CD4-positive, alpha-beta T cell (primary cell): Measurements from ENCODE around the gene PCDHB11. TPM values are rescaled to one million over a fixed set of nuclear protein-coding genes. Genes with fewer than 3 reads are reported as not detected.
"Not testable (repeated sequence)": the region's sequence is repeated elsewhere in the genome, so short reads cannot be mapped to it uniquely, and the experiment has no call there.

Experiments used
- ATAC-seq: fragments of 200-7000 bp; cut with Tn5 transposase; one replicate; pipeline ENCODE4 v1.10.0; 2022; ENCODE audit warnings: mild to moderate bottlenecking; ENCODE audit not compliant: poor library complexity
- CTCF ChIA-PET: fragments of 350-600 bp; sonication (Branson Sonifier 250); formaldehyde crosslinking; loops from one replicate; lab custom pipeline; 2021; ENCODE audit warnings: antibody characterized with exemption, inconsistent platforms; lab: Charles Lee
- POLR2A ChIA-PET: fragments of 350-600 bp; sonication (Branson Sonifier 250); formaldehyde crosslinking; loops from one replicate; lab custom pipeline; 2021; ENCODE audit warnings: antibody characterized with exemption, inconsistent platforms; lab: Charles Lee
- DNase-seq, 14 experiments: peaks; one replicate each; pipeline ENCODE4 v3.0.0-alpha.2; 2013 to 2020; ENCODE audit warnings: mixed read lengths in 2 of 14
- H3K27ac ChIP-seq, 2 donors: one replicate each; pipeline versions ENCODE4 v1.5.1 to v1.7.0; 2013; ENCODE audit warnings: low read length in 2 of 2, low read depth in 1 of 2, mild to moderate bottlenecking in 1 of 2
- H3K27me3 ChIP-seq, 2 experiments: 1 replicate in 1 of 2; 2 replicates in 1 of 2; pipeline versions ENCODE4 v1.6.1 to v1.7.0; 2013; ENCODE audit warnings: low read length in 2 of 2, control low read depth in 1 of 2, mild to moderate bottlenecking in 1 of 2, moderate library complexity in 1 of 2; ENCODE audit not compliant: insufficient read depth in 2 of 2, control insufficient read depth in 1 of 2
- H3K36me3 ChIP-seq: one replicate; pipeline ENCODE4 v1.6.1; 2013; ENCODE audit warnings: low read length, control low read depth; ENCODE audit not compliant: insufficient read depth
- H3K4me1 ChIP-seq: one replicate; pipeline ENCODE4 v1.6.1; 2013; ENCODE audit warnings: low read length, control low read depth; ENCODE audit not compliant: insufficient read depth
- H3K4me3 ChIP-seq: one replicate; pipeline ENCODE4 v1.5.1; 2013; ENCODE audit warnings: mild to moderate bottlenecking, low read length, moderate library complexity
- H3K9me3 ChIP-seq, 2 experiments: 1 replicate in 1 of 2; 2 replicates in 1 of 2; pipeline versions ENCODE4 v1.6.1 to v1.7.0; 2013; ENCODE audit warnings: low read length in 2 of 2, mild to moderate bottlenecking in 2 of 2, control low read depth in 1 of 2, moderate library complexity in 1 of 2; ENCODE audit not compliant: control insufficient read depth in 1 of 2, insufficient read depth in 1 of 2
- H3K27ac Mint-ChIP-seq: one replicate; pipeline ENCODE4 v1.8.0; 2020; ENCODE audit warnings: mixed read lengths
- H3K27me3 Mint-ChIP-seq: one replicate; pipeline ENCODE4 v1.8.0; 2021; ENCODE audit warnings: mixed read lengths
- H3K36me3 Mint-ChIP-seq: one replicate; pipeline ENCODE4 v1.8.0; 2021; ENCODE audit warnings: low read depth, mixed read lengths
- H3K4me1 Mint-ChIP-seq: one replicate; pipeline ENCODE4 v1.8.0; 2021; ENCODE audit warnings: low read depth, mixed read lengths
- H3K4me3 Mint-ChIP-seq: one replicate; pipeline ENCODE4 v1.8.0; 2020; ENCODE audit warnings: mild to moderate bottlenecking, mixed read lengths
- H3K9me3 Mint-ChIP-seq: one replicate; pipeline ENCODE4 v1.8.0; 2020; ENCODE audit warnings: mixed read lengths
- intact Hi-C, 2 experiments: fragments of 100-400 bp; cut with DNase I in 1 of 2; cut with micrococcal nuclease in 1 of 2; formaldehyde crosslinking; loops; one replicate each; pipeline versions ENCODE4 v1.15.1 to v1.9.0; 2023 to 2025; cut with DNase I, micrococcal nuclease
- total RNA-seq, 174 experiments: library from RNA in 2 of 174; stranded (reverse) in 2 of 174; gene quantifications; one replicate each; pipeline ENCODE4 v1.2.3 and lab custom pipeline; 2021 to 2026
- TF ChIP-seq, protein P1 (sequence below): fragments of 200-600 bp; IDR thresholded peaks from one replicate; pipeline ENCODE4 v1.8.0; 2022; ENCODE audit warnings: antibody characterized with exemption, mild to moderate bottlenecking

PCDHB11 gene
- total RNA-seq, 2 experiments from 2014 or later: not detected

GRCh38 chr5:141150993-141151325, 48.5 kb upstream of the PCDHB11 start:
- peaks cover 12% of the 10 kb centered on the region for H3K9me3 Mint-ChIP-seq
- ATAC-seq (no peak), DNase-seq (no peak)
- peaks cover 5% of the 10 kb centered on the region for H3K36me3 Mint-ChIP-seq
- ChIA-PET CTCF (no interaction called here), POLR2A (no interaction called here)
- no peak overlapping the region for H3K4me3 Mint-ChIP-seq
- Histone ChIP-seq H3K27me3 (peaks cover 17 to 20% of the 10 kb centered on the region in 2 experiments), H3K9me3 (peaks cover 8 to 33% of the 10 kb centered on the region in 2 experiments), H3K4me3 (no peak overlapping the region), H3K4me1 (no peaks in the 10 kb centered on the region), H3K27ac (no peak overlapping the region), H3K36me3 (no peaks in the 10 kb centered on the region)
- peaks cover 5% of the 10 kb centered on the region for H3K4me1 Mint-ChIP-seq
- TF ChIP-seq, protein P1, sequence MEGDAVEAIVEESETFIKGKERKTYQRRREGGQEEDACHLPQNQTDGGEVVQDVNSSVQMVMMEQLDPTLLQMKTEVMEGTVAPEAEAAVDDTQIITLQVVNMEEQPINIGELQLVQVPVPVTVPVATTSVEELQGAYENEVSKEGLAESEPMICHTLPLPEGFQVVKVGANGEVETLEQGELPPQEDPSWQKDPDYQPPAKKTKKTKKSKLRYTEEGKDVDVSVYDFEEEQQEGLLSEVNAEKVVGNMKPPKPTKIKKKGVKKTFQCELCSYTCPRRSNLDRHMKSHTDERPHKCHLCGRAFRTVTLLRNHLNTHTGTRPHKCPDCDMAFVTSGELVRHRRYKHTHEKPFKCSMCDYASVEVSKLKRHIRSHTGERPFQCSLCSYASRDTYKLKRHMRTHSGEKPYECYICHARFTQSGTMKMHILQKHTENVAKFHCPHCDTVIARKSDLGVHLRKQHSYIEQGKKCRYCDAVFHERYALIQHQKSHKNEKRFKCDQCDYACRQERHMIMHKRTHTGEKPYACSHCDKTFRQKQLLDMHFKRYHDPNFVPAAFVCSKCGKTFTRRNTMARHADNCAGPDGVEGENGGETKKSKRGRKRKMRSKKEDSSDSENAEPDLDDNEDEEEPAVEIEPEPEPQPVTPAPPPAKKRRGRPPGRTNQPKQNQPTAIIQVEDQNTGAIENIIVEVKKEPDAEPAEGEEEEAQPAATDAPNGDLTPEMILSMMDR: no peak
- H3K27me3 Mint-ChIP-seq: peaks cover 76% of the 10 kb centered on the region
- H3K27ac Mint-ChIP-seq: no peak overlapping the region
- intact Hi-C loops: no loop called here

- H3K4me3 Mint-ChIP-seq, DNase-seq, ATAC-seq, POLR2A ChIA-PET, CTCF ChIA-PET, H3K4me3 ChIP-seq, H3K27ac ChIP-seq, H3K4me1 ChIP-seq, H3K4me1 Mint-ChIP-seq, H3K36me3 ChIP-seq, intact Hi-C loops, H3K36me3 Mint-ChIP-seq, H3K27ac Mint-ChIP-seq: not testable (repeated sequence)
- peaks cover 77% of the 10 kb centered on the region for H3K27me3 Mint-ChIP-seq
- peaks cover 19% of the 10 kb centered on the region for H3K9me3 Mint-ChIP-seq
- Histone ChIP-seq H3K27me3 (peaks cover 24 to 26% of the 10 kb centered on the region in 2 experiments), H3K9me3 (peaks cover 11 to 39% of the 10 kb centered on the region in 2 experiments)
Observed at GRCh38 chr5:141151632-141152031, 47.8 kb upstream of the PCDHB11 start.

GRCh38 chr5:141152096-141152495, 47.3 kb upstream of the PCDHB11 start:
- H3K4me3 Mint-ChIP-seq, H3K27ac ChIP-seq, intact Hi-C loops, H3K27ac Mint-ChIP-seq, H3K36me3 ChIP-seq, H3K36me3 Mint-ChIP-seq, H3K4me1 Mint-ChIP-seq, H3K4me1 ChIP-seq, DNase-seq, ATAC-seq, CTCF ChIA-PET, H3K4me3 ChIP-seq, POLR2A ChIA-PET: not testable (repeated sequence)
- peaks cover 26 to 30% of the 10 kb centered on the region in 2 experiments for H3K27me3 ChIP-seq
- Mint-ChIP-seq H3K27me3 (peaks cover 82% of the 10 kb centered on the region), H3K9me3 (peaks cover 20% of the 10 kb centered on the region)
- H3K9me3 ChIP-seq: peaks cover 16 to 41% of the 10 kb centered on the region in 2 experiments

GRCh38 chr5:141155540-141156374, 43.7 kb upstream of the PCDHB11 start:
- Mint-ChIP-seq H3K4me3 (no peak overlapping the region), H3K27me3 (peaks cover 68% of the 10 kb centered on the region), H3K4me1 (no peaks in the 10 kb centered on the region), H3K9me3 (peaks cover 20% of the 10 kb centered on the region), H3K36me3 (peaks cover 5% of the 10 kb centered on the region), H3K27ac (no peak overlapping the region)
- peaks cover 18 to 44% of the 10 kb centered on the region in 2 experiments for H3K9me3 ChIP-seq
- H3K4me1 ChIP-seq: no peaks in the 10 kb centered on the region
- intact Hi-C loops: no loop called here
- DNase-seq: no peak
- H3K36me3 ChIP-seq: no peaks in the 10 kb centered on the region
- H3K27me3 ChIP-seq: peaks cover 24 to 33% of the 10 kb centered on the region in 2 experiments
- TF ChIP-seq, protein P1: no peak
- ChIA-PET POLR2A (no interaction called here), CTCF (no interaction called here)
- H3K4me3 ChIP-seq: no peak overlapping the region
- no peak overlapping the region for H3K27ac ChIP-seq
- ATAC-seq: no peak

DNA sequence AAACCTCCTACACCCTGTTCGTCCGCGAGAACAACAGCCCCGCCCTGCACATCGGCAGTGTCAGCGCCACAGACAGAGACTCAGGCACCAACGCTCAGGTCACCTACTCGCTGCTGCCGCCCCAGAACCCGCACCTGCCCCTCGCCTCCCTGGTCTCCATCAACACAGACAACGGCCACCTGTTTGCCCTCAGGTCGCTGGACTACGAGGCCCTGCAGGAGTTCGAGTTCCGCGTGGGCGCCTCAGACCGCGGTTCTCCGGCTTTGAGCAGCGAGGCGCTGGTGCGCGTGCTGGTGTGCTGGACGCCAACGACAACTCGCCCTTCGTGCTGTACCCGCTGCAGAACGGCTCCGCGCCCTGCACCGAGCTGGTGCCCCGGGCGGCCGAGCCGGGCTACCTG, 42.1 kb upstream of the PCDHB11 start:
- Histone ChIP-seq H3K27me3 (peaks cover 16 to 29% of the 10 kb centered on the region in 2 experiments), H3K9me3 (peaks cover 18 to 31% of the 10 kb centered on the region in 2 experiments)
- peaks cover 20% of the 10 kb centered on the region for H3K9me3 Mint-ChIP-seq
- H3K4me1 Mint-ChIP-seq, H3K4me3 ChIP-seq, ATAC-seq, POLR2A ChIA-PET, H3K27ac ChIP-seq, H3K4me3 Mint-ChIP-seq, DNase-seq, H3K4me1 ChIP-seq, H3K36me3 ChIP-seq, H3K27ac Mint-ChIP-seq, CTCF ChIA-PET, H3K36me3 Mint-ChIP-seq, intact Hi-C loops: not testable (repeated sequence)
- H3K27me3 Mint-ChIP-seq: peaks cover 58% of the 10 kb centered on the region
